ENCODE measurements around the gene RPN1.
A peak's percentile ranks its signal among the peaks of the same experiment; 100 is the strongest.
"Not testable (repeated sequence)": the region's sequence is repeated elsewhere in the genome, so short reads cannot be mapped to it uniquely, and the experiment has no call there.

Gene RPN1

GRCh38 chr3:128591738-128592426 lies 58.7 kb downstream of the RPN1 start:
- no peak overlapping the region for H3K4me3 ChIP-seq (ENCODE audit: low read length)
- no peak overlapping the region for H2BK5ac ChIP-seq (ENCODE audit: low read length)
- H3K4me2 ChIP-seq (ENCODE audit: low read length): no peak overlapping the region
- no peaks in the 10 kb centered on the region for H3K36me3 ChIP-seq (ENCODE audit: control insufficient read depth, insufficient read depth, low read length)
- H3K56ac ChIP-seq (ENCODE audit: low read length): no peak overlapping the region
- no CpG with 5 or more reads among the region's 5 CpGs for WGBS (ENCODE audit: extremely low coverage, insufficient coverage, low lambda C conversion rate)
- no peak overlapping the region for H2AK5ac ChIP-seq (ENCODE audit: low read length)
- no peak overlapping the region for H3K27ac ChIP-seq (ENCODE audit: low read depth, low read length)
- no peaks in the 10 kb centered on the region for H3K79me1 ChIP-seq (ENCODE audit: low read length)
- no peak overlapping the region for H3K18ac ChIP-seq (ENCODE audit: low read length)
- H4K8ac ChIP-seq (ENCODE audit: low read depth, low read length): no peak overlapping the region
- no peak overlapping the region for H3K9ac ChIP-seq (ENCODE audit: low read length)
- no peaks in the 10 kb centered on the region for H3K27me3 ChIP-seq (ENCODE audit: insufficient read depth, low read length, poor library complexity)
- no peak overlapping the region for H3K23ac ChIP-seq (ENCODE audit: low read length)
- H3K4me1 ChIP-seq (ENCODE audit: control insufficient read depth, low read depth, low read length): no peaks in the 10 kb centered on the region
- no peak overlapping the region for H3K4ac ChIP-seq (ENCODE audit: low read depth, low read length)
- no peak overlapping the region for H4K5ac ChIP-seq (ENCODE audit: low read length)
- H2BK15ac ChIP-seq (replicated peaks; ENCODE audit: low read depth): no peak overlapping the region
- H2BK120ac ChIP-seq (ENCODE audit: low read depth, low read length): no peak overlapping the region
- no peak for DNase-seq
- no peaks in the 10 kb centered on the region for H3K79me2 ChIP-seq (ENCODE audit: control insufficient read depth, insufficient read depth, low read length)

GRCh38 chr3:128590948-128591347 lies 59.7 kb downstream of the RPN1 start:
- Histone ChIP-seq H3K23ac (ENCODE audit: low read length) (no peak overlapping the region), H3K27ac (ENCODE audit: low read depth, low read length) (no peak overlapping the region), H3K79me1 (ENCODE audit: low read length) (no peaks in the 10 kb centered on the region), H3K4me3 (ENCODE audit: low read length) (no peak overlapping the region), H3K4ac (ENCODE audit: low read depth, low read length) (no peak overlapping the region), H3K9ac (ENCODE audit: low read length) (no peak overlapping the region), H3K18ac (ENCODE audit: low read length) (no peak overlapping the region), H4K8ac (ENCODE audit: low read depth, low read length) (no peak overlapping the region), H2AK5ac (ENCODE audit: low read length) (no peak overlapping the region), H2BK5ac (ENCODE audit: low read length) (no peak overlapping the region), H2BK15ac (replicated peaks; ENCODE audit: low read depth) (no peak overlapping the region), H3K56ac (ENCODE audit: low read length) (no peak overlapping the region), H2BK120ac (ENCODE audit: low read depth, low read length) (no peak overlapping the region), H3K79me2 (ENCODE audit: control insufficient read depth, insufficient read depth, low read length) (no peaks in the 10 kb centered on the region), H3K4me2 (ENCODE audit: low read length) (no peak overlapping the region), H3K36me3 (ENCODE audit: control insufficient read depth, insufficient read depth, low read length) (no peaks in the 10 kb centered on the region), H3K27me3 (ENCODE audit: insufficient read depth, low read length, poor library complexity) (no peaks in the 10 kb centered on the region), H4K5ac (ENCODE audit: low read length) (no peak overlapping the region), H3K4me1 (ENCODE audit: control insufficient read depth, low read depth, low read length) (no peaks in the 10 kb centered on the region)
- DNase-seq: peak; percentile 81
- WGBS (ENCODE audit: extremely low coverage, insufficient coverage, low lambda C conversion rate): no CpG with 5 or more reads among the region's 8 CpGs

- not testable (repeated sequence) for H2AK5ac ChIP-seq (ENCODE audit: low read length); H2BK120ac ChIP-seq (ENCODE audit: low read depth, low read length); H3K18ac ChIP-seq (ENCODE audit: low read length); H4K8ac ChIP-seq (ENCODE audit: low read depth, low read length); H4K5ac ChIP-seq (ENCODE audit: low read length); H2BK15ac ChIP-seq (replicated peaks; ENCODE audit: low read depth); H2BK5ac ChIP-seq (ENCODE audit: low read length); H3K4me2 ChIP-seq (ENCODE audit: low read length); H3K79me1 ChIP-seq (ENCODE audit: low read length); DNase-seq; H3K27ac ChIP-seq (ENCODE audit: low read depth, low read length); H3K27me3 ChIP-seq (ENCODE audit: insufficient read depth, low read length, poor library complexity); H3K36me3 ChIP-seq (ENCODE audit: control insufficient read depth, insufficient read depth, low read length); H3K4me3 ChIP-seq (ENCODE audit: low read length); H3K79me2 ChIP-seq (ENCODE audit: control insufficient read depth, insufficient read depth, low read length); H3K23ac ChIP-seq (ENCODE audit: low read length); H3K9ac ChIP-seq (ENCODE audit: low read length); H3K4ac ChIP-seq (ENCODE audit: low read depth, low read length); H3K56ac ChIP-seq (ENCODE audit: low read length); H3K4me1 ChIP-seq (ENCODE audit: control insufficient read depth, low read depth, low read length)
- no CpG with 5 or more reads among the region's 1 CpG for WGBS (ENCODE audit: extremely low coverage, insufficient coverage, low lambda C conversion rate)
Measured at GRCh38 chr3:128589985-128590384, 60.6 kb downstream of the RPN1 start.

GRCh38 chr3:128588147-128588546 lies 62.5 kb downstream of the RPN1 start:
- no peak overlapping the region for H3K23ac ChIP-seq (ENCODE audit: low read length)

GRCh38 chr3:128587391-128587790 lies 63.2 kb downstream of the RPN1 start:
- no peak overlapping the region for H3K18ac ChIP-seq (ENCODE audit: low read length)
- no CpG with 5 or more reads among the region's 3 CpGs for WGBS (ENCODE audit: extremely low coverage, insufficient coverage, low lambda C conversion rate)
- H3K79me2 ChIP-seq (ENCODE audit: control insufficient read depth, insufficient read depth, low read length): no peaks in the 10 kb centered on the region
- no peak overlapping the region for H3K4ac ChIP-seq (ENCODE audit: low read depth, low read length)
- no peak overlapping the region for H3K9ac ChIP-seq (ENCODE audit: low read length)
- no peak overlapping the region for H2BK15ac ChIP-seq (replicated peaks; ENCODE audit: low read depth)
- no peaks in the 10 kb centered on the region for H3K4me1 ChIP-seq (ENCODE audit: control insufficient read depth, low read depth, low read length)
- no peak for DNase-seq
- H3K79me1 ChIP-seq (ENCODE audit: low read length): no peaks in the 10 kb centered on the region
- no peak overlapping the region for H2AK5ac ChIP-seq (ENCODE audit: low read length)
- H3K36me3 ChIP-seq (ENCODE audit: control insufficient read depth, insufficient read depth, low read length): no peaks in the 10 kb centered on the region
- no peak overlapping the region for H3K56ac ChIP-seq (ENCODE audit: low read length)
- no peak overlapping the region for H3K4me3 ChIP-seq (ENCODE audit: low read length)
- H2BK120ac ChIP-seq (ENCODE audit: low read depth, low read length): no peak overlapping the region
- no peak overlapping the region for H3K27ac ChIP-seq (ENCODE audit: low read depth, low read length)
- no peak overlapping the region for H4K5ac ChIP-seq (ENCODE audit: low read length)
- no peak overlapping the region for H3K23ac ChIP-seq (ENCODE audit: low read length)
- H4K8ac ChIP-seq (ENCODE audit: low read depth, low read length): no peak overlapping the region
- no peak overlapping the region for H2BK5ac ChIP-seq (ENCODE audit: low read length)
- H3K4me2 ChIP-seq (ENCODE audit: low read length): no peak overlapping the region
- H3K27me3 ChIP-seq (ENCODE audit: insufficient read depth, low read length, poor library complexity): no peaks in the 10 kb centered on the region

More at GRCh38 chr3:128588147-128588546, 62.5 kb downstream of the RPN1 start:
- Histone ChIP-seq H4K5ac (ENCODE audit: low read length) (no peak overlapping the region), H3K18ac (ENCODE audit: low read length) (no peak overlapping the region), H3K4me2 (ENCODE audit: low read length) (no peak overlapping the region), H2BK120ac (ENCODE audit: low read depth, low read length) (no peak overlapping the region), H3K9ac (ENCODE audit: low read length) (no peak overlapping the region), H2AK5ac (ENCODE audit: low read length) (no peak overlapping the region), H3K4ac (ENCODE audit: low read depth, low read length) (no peak overlapping the region), H4K8ac (ENCODE audit: low read depth, low read length) (no peak overlapping the region), H3K36me3 (ENCODE audit: control insufficient read depth, insufficient read depth, low read length) (no peaks in the 10 kb centered on the region), H3K56ac (ENCODE audit: low read length) (no peak overlapping the region), H3K4me1 (ENCODE audit: control insufficient read depth, low read depth, low read length) (no peaks in the 10 kb centered on the region), H2BK15ac (replicated peaks; ENCODE audit: low read depth) (no peak overlapping the region), H3K4me3 (ENCODE audit: low read length) (no peak overlapping the region), H3K79me2 (ENCODE audit: control insufficient read depth, insufficient read depth, low read length) (no peaks in the 10 kb centered on the region), H3K79me1 (ENCODE audit: low read length) (no peaks in the 10 kb centered on the region), H3K27me3 (ENCODE audit: insufficient read depth, low read length, poor library complexity) (no peaks in the 10 kb centered on the region), H3K27ac (ENCODE audit: low read depth, low read length) (no peak overlapping the region), H2BK5ac (ENCODE audit: low read length) (no peak overlapping the region)
- no CpG with 5 or more reads among the region's 10 CpGs for whole genome bisulfite sequencing (ENCODE audit: extremely low coverage, insufficient coverage, low lambda C conversion rate)
- DNase-seq: no peak

GRCh38 chr3:128586932-128587331 lies 63.7 kb downstream of the RPN1 start:
- H2BK15ac ChIP-seq (replicated peaks; ENCODE audit: low read depth); H2BK120ac ChIP-seq (ENCODE audit: low read depth, low read length); H3K27me3 ChIP-seq (ENCODE audit: insufficient read depth, low read length, poor library complexity); H2BK5ac ChIP-seq (ENCODE audit: low read length); H3K4me1 ChIP-seq (ENCODE audit: control insufficient read depth, low read depth, low read length); H3K79me2 ChIP-seq (ENCODE audit: control insufficient read depth, insufficient read depth, low read length); H4K8ac ChIP-seq (ENCODE audit: low read depth, low read length); H4K5ac ChIP-seq (ENCODE audit: low read length); H3K56ac ChIP-seq (ENCODE audit: low read length); H3K4me3 ChIP-seq (ENCODE audit: low read length); H3K4ac ChIP-seq (ENCODE audit: low read depth, low read length); H3K23ac ChIP-seq (ENCODE audit: low read length); H3K4me2 ChIP-seq (ENCODE audit: low read length); H3K79me1 ChIP-seq (ENCODE audit: low read length); H2AK5ac ChIP-seq (ENCODE audit: low read length); DNase-seq; H3K36me3 ChIP-seq (ENCODE audit: control insufficient read depth, insufficient read depth, low read length); H3K27ac ChIP-seq (ENCODE audit: low read depth, low read length); H3K9ac ChIP-seq (ENCODE audit: low read length); H3K18ac ChIP-seq (ENCODE audit: low read length): not testable (repeated sequence)
- WGBS (ENCODE audit: extremely low coverage, insufficient coverage, low lambda C conversion rate): no CpG with 5 or more reads among the region's 8 CpGs

Data from mesendoderm (in vitro differentiated cells).